ENCODE data around the gene LIPA.

DNA sequence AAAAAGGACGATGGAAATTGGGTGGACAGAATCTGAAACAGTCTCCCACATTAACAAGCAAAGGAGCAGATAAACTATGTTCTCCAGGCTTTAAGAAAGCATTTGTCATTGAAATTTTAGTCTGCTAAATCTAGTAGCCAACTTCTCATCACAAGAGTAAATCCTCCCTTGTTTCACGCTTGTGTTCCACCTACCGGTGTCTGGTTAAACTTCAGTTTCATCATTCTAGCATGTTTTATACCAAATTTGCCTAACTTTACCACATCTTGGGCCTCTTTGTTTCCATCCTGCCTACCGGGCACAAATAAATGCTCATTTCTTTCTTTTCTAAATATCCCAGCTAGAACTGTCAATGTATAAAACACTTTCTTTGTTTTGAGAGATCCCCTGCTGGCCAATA lies 5.8 kb downstream of the LIPA start:
- TF ChIP-seq, protein P1, sequence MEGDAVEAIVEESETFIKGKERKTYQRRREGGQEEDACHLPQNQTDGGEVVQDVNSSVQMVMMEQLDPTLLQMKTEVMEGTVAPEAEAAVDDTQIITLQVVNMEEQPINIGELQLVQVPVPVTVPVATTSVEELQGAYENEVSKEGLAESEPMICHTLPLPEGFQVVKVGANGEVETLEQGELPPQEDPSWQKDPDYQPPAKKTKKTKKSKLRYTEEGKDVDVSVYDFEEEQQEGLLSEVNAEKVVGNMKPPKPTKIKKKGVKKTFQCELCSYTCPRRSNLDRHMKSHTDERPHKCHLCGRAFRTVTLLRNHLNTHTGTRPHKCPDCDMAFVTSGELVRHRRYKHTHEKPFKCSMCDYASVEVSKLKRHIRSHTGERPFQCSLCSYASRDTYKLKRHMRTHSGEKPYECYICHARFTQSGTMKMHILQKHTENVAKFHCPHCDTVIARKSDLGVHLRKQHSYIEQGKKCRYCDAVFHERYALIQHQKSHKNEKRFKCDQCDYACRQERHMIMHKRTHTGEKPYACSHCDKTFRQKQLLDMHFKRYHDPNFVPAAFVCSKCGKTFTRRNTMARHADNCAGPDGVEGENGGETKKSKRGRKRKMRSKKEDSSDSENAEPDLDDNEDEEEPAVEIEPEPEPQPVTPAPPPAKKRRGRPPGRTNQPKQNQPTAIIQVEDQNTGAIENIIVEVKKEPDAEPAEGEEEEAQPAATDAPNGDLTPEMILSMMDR (conservative IDR thresholded peaks at IDR 0.05; ENCODE audit: low read length), result no peak; the same call in 1 of the 2 replicates
- no peak for TF ChIP-seq EZH2phosphoT487 (IDR thresholded peaks at IDR 0.05; ENCODE audit: borderline replicate concordance)

All from Loucy (cell line).